ENCODE measurements around the gene RPS15.

Gene RPS15

GRCh38 chr19:1434577-1435060 lies 3.6 kb upstream of the RPS15 start:
- no peak for DNase-seq (ENCODE audit: low read depth, low spot score)

- no peak for DNase-seq (ENCODE audit: low read depth, low spot score)
Measured at GRCh38 chr19:1435378-1435989, 2.7 kb upstream of the RPS15 start.

- DNase-seq (ENCODE audit: low read depth, low spot score) = no peak
Measured at GRCh38 chr19:1437609-1438008, 587 bp upstream of the RPS15 start.

- DNase-seq (ENCODE audit: low read depth, low spot score) = no peak
Measured at GRCh38 chr19:1438933-1439354, 748 bp downstream of the RPS15 start.

GRCh38 chr19:1439525-1440417 lies 1.6 kb downstream of the RPS15 start:
- DNase-seq (ENCODE audit: low read depth, low spot score) = peak; percentile 51

- no peak for DNase-seq (ENCODE audit: low read depth, low spot score)
Measured at GRCh38 chr19:1440418-1440801, 2.2 kb downstream of the RPS15 start.

- DNase-seq (ENCODE audit: low read depth, low spot score) = no peak
Measured at GRCh38 chr19:1441022-1441426, 2.8 kb downstream of the RPS15 start.

- DNase-seq (ENCODE audit: low read depth, low spot score) = no peak
Measured at GRCh38 chr19:1441677-1442438, 3.7 kb downstream of the RPS15 start.

- peak; percentile 87 for DNase-seq (ENCODE audit: low read depth, low spot score)
Measured at GRCh38 chr19:1445185-1445931, 7.2 kb downstream of the RPS15 start.

- DNase-seq (ENCODE audit: low read depth, low spot score) = no peak
Measured at GRCh38 chr19:1445932-1446712, 7.9 kb downstream of the RPS15 start.

GRCh38 chr19:1446713-1447481 lies 8.7 kb downstream of the RPS15 start:
- no peak for DNase-seq (ENCODE audit: low read depth, low spot score)

- no peak for DNase-seq (ENCODE audit: low read depth, low spot score)
Measured at GRCh38 chr19:1447504-1447903, 9.3 kb downstream of the RPS15 start.

GRCh38 chr19:1447944-1448343 lies 9.7 kb downstream of the RPS15 start:
- DNase-seq (ENCODE audit: low read depth, low spot score) = no peak

- peak; percentile 69 for DNase-seq (ENCODE audit: low read depth, low spot score)
Measured at GRCh38 chr19:1449467-1450442, 11.6 kb downstream of the RPS15 start, which contains the start of gene APC2. APC2 (plus strand) TSS chr19:1450121; CDS start chr19:1453002, 2,881 bp downstream.

GRCh38 chr19:1450735-1451731 lies 12.8 kb downstream of the RPS15 start:
- DNase-seq (ENCODE audit: low read depth, low spot score) = no peak

- no peak for DNase-seq (ENCODE audit: low read depth, low spot score)
Measured at GRCh38 chr19:1451916-1452801, 14.0 kb downstream of the RPS15 start.
